Measurements from ENCODE around the gene RNF113B.

The RNF113B gene

DNA sequence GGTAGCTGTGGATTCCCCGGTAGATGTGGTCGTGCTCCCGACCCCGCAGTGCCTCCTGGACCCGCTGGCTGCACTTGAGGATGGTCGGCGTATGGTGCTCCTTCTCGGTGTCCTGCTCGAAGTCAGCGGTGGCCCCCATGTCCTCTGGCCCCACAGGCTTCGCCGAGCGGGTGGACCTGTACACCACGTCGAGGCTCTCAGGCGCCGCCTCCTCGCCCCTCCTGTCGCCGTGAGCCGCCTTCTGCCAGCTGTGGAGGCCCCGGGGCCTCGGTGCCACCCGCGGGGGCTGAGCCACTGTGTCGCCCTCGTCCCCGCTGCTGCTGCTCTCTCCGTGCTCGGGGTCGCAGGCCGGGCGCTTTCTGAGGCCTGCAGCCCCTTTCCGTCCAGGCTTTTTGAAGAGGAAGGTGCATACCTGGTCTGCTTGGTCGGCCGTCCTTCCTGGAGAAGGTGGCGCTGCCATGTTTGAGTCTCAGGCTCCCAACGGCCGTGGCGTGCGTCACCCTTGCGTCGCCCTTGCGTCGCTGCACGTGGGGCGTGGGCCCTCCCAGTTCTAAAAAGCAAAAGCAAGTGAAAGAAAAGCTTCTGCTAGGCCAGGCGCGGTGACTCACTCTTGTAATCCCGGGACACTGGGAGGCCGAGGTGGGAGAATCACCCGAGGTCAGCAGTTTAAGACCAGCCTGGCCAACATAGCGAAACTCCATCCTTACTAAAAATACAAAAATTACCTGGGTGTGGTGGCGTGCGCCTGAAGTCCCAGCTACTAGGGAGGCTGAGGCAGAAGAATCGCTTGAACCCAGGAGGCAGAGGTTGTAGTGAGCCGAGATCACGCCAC, at the start of gene RNF113B:
TSS of gene RNF113B (minus strand) at position 493 of the 832 bp plus-strand sequence. CDS start at position 460, 33 bp downstream.
- no peak for DNase-seq

DNA sequence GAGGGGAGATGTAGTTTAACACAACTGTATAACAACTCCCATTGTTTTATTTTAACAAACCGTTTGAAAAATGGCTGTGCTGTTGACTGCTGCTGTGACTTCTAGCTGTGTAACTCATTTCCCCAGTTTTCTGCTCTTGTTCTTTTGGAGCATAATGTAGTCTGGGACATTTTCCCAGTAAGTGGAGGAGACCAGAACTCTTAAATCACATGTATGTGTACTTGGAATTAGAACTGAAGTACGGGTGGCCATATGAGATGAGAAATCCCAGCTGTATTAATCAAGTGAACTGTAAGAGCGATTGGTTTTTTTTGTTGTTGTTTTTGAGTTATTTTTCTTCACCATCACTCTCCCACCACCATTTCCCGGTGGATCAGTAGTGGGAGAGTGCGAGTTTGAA, 49.4 kb upstream of the RNF113B start:
- DNase-seq: no peak

DNA sequence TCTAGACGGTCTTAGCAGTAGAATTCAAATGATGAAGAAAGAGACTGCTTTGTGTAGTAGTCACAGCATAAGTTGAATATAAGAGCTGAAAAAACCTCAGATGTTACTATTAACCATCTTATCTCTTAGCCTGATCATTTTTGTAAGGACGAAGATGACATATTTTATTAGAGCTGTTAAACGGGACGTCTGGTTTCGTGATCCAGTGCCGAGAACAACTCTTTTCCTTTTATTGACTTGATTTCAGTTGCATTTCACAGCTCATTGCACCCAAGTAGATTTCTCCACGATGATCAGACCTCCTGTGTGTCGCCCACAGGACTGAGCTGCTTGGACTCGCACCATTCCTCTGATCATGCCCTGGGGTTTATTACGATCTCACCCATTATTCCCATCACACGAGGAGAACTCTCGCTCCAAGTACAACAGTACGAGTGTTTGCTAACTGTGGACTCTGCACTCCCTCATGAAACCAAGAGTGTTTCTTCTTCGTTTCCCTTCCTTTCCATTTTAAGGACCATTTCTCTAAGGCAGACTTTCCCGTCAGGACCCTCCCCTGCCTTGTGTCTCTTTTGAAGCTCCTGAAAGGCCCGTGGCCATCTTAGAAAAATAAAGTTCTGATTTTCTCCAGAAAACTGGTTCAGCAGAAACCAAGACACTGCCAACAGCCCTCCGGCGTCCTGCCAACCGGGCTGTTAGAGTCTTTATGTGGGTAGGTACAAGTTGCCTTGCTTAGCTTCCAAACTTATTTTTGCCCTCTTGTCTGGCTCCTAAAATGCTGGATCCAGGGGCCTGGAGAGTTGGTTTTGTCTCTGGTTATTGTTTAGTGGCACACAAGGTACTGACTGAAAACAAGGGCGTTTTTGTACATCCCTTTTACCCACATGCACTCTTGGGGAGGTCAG, 48.2 kb upstream of the RNF113B start:
- DNase-seq: no peak

DNA sequence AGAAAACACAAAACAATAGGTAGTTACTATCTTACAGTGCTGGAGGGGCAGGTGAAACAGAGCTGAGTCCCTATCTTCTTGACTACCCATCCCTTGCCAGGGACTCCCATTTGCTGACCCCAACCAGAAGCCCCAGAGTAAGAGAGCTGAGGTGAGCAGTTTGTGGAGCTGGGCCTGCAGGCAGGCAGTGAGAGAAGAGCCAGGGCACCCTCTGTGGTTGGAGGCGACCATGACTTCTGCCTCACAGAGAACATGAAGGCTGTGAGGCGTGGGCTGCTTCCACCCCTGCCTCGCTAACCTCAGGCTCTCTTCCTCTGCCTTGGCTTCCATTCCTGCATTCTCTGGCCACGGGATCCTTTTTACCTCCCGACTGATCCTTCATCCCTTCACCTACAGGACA, 47.5 kb upstream of the RNF113B start:
- no peak for DNase-seq

- no peak for DNase-seq
Observed at GRCh38 chr13:98223741-98224140, 46.7 kb upstream of the RNF113B start.

DNA sequence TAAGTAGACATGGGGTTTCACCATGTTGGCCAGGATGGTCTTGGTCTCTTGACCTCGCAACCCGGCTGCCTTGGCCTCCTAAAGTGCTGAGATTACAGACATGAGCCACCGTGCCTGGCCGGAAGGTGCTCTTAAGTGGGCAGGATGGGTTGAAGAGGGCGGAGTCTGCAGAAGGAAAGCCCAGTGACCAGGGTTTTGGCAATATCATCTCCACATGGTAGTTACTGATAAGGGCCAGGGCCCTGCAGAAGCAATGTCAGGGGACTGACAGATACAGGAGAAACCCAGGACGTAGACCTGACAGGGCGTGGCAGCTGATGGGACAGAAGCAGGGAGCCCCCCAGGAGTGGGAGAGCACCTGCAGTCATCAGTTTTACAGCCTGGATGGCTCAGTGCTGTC, 45.7 kb upstream of the RNF113B start:
- DNase-seq: no peak

GRCh38 chr13:98222081-98222554, 45.0 kb upstream of the RNF113B start:
- DNase-seq: no peak

DNA sequence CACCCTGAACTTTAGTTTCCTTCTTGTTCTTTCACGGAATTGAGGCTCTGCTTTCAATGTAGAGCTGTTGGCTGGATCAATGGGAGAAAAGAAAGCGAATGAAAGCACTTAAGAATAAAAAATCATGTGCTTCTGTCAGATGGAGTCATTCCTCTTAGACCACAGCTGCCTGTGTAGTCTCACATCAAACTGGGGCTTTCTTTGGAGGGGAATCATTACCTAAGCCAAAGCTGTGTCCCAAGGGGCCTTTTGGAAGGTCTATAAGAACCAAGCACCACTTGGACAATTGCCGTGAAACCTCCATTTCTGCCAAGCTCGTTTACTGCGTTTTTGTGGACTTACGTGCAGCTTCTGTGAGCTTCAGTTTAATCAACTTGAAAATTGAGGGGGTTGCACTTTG, 44.2 kb upstream of the RNF113B start:
- no peak for DNase-seq

DNA sequence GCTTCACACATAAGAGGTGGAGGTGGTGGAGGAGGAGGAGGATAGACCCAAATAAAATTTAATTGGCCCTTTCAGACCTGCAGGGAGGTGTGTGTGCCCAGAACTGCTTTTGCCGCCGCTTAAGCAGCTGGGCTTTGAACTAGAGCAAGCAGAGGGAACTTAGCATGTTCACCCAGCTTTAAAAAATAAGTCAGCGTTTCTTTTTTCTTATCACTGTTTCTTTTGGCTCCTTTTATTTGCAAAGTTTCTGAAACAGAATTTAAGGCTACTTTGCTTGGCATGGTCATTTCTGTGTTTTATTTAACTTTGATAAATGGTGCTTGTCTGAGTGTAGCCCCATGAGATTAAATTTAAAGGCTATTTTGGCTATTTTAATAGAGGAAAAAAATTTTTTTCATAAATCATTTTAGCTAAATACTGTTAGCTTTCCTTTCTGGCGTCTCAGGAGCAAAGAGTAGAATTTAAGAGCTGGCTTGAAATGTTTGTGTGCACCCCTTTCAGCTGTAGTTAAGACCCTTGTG, 43.3 kb upstream of the RNF113B start:
- no peak for DNase-seq

DNA sequence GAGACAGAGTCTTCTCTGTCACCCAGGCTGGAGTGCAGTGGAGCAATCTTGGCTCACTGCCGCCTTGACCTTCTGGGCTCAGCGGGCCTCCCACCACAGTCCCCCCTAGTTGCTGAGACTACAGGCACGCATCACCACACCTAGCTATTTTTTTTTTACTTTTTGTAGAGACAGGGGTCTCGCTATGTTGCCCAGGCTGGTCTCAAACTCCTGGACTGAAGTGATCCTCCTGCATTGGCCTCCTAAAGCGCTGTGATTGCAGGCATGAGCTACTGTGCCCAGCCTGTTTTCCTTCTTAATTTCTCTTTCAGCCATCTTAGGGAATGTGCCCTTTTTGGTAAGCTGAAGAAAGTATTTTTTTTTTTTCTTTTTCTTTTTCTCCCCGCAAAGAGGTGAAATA, 42.6 kb upstream of the RNF113B start:
- DNase-seq: no peak

DNA sequence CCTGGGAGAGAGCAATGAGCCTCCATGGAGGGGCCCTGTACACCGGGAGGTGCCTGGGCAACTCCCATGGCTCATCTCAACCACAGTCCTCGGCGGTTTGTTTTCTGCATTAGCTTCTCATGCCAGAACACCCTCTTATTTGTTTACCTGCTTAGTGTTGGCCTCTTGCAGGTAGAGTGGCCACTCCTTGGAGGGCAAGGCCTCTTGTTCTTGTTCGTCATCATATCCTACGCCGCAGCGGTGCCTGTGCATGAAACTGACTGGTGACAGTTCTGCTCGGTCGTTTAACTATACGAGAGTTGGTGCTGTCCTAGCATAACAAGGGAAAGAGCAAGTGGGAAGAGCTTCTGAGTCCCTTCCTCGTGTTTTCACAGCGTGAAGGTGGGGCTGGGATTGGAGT, 40.5 kb upstream of the RNF113B start:
- DNase-seq: no peak

GRCh38 chr13:98216711-98217285, 39.7 kb upstream of the RNF113B start:
- DNase-seq: no peak

DNA sequence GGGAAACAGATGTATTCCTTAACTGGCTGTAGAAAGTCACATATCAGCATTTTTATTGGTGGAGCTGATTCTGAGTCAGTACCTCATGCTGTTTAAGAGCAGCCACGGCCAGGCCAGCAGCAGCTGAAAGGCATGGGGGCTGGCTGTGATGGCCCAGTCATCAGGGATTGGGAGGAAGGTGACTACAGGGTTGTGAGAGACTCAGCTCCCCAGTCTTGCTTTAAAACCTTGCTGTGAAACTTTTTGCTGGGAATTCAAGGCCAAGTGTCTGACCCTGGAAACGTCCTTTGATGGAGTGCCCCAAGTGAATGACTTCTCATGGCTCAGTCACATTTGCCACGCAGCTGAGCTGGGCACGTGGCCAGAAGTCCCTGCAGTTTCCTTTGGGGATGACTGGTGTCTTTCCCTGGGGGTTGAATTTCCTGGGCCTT, 39.1 kb upstream of the RNF113B start:
- no peak for DNase-seq

- no peak for DNase-seq
Observed at GRCh38 chr13:98215508-98215907, 38.4 kb upstream of the RNF113B start.

- DNase-seq: no peak
Observed at GRCh38 chr13:98214707-98215106, 37.6 kb upstream of the RNF113B start.

GRCh38 chr13:98214008-98214643, 37.1 kb upstream of the RNF113B start:
- DNase-seq: no peak

DNA sequence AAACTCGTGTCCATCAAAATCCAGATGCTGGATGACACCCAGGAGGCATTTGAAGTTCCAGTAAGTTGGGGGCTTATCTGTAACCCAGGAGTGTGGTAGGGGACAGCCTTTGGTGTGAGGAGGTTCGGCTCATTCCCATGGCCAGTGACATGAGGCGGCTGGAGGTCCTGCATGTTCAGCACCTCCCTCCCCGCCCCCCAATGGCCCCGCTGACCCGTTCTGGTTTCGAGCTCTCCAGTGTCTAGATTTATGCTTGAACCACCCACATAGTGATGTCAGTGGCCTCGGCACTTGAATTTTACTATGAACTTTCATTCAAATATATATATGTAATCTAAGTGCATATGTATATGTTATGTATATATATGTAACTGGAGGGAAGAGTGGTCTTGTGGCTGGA, 36.3 kb upstream of the RNF113B start:
- DNase-seq: no peak

GRCh38 chr13:98212763-98213162, 35.7 kb upstream of the RNF113B start:
- DNase-seq: no peak

DNA sequence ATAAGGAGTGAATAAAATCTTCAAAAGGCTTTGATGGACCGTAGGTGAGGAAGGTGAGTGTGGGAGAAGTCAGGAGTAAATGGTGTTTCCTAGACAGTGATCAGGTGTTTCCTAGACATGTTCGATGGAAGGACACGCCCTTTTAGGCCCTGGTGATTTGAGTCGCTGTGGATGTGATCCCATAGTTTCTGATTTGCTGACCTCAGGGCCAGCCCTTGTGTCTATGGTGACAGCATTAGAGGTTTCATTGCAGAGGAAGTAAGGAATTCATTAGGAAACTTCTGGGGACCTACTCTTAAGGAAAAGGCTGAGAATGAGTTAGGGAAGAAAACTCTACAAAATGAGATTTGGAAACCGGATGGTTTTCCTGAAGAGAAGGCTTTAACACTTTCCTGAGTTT, 31.5 kb upstream of the RNF113B start:
- DNase-seq: no peak

DNA sequence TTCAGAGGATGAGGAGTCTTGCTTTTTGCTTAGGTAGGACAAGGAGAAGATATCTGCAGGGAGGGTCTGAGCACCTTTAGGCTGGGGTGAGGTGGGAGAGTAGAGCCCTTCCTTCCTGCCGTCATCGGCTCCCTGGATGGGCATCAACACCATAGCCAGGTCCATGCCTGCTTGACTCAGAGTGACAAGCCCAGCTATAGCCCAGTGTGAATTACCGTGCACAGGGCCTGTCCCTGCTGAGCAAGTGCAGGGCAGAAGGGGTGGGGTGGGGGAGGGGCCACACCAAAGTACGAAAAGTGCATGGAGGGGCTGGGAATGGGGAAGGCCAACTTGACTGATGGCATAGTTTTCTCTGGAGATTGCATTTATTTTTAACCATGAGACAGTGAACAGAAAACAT, 30.3 kb upstream of the RNF113B start:
- DNase-seq: no peak

- no peak for DNase-seq
Observed at GRCh38 chr13:98206946-98207345, 29.9 kb upstream of the RNF113B start.

GRCh38 chr13:98204546-98204945, 27.5 kb upstream of the RNF113B start:
- DNase-seq: no peak

Measured in activated CD4-positive, alpha-beta T cell treated with anti-CD3 and anti-CD28 coated beads for 48 hours (primary cell).